ENCODE results near the gene PROX2.

PROX2 gene

DNA sequence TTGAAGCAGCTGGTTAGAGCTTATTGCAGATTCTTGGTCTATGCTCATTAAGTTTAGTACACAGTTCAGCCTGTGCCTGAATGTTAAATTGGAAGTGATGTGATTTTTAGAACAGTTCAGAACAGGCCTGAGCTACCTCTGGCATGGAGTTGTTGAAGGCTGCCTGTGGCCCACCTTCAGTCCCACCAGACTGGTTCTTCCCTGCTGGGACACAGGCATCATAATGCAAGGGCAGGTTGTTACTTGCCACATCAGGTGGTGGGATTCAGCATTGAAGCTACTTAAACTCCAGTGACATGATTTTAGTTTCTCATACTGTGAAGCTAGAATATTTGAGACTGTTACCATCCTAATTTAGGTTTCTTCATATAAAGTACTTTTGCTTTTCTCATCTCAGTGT is 49.4 kb downstream of the PROX2 start:
- Mint-ChIP-seq H3K27ac (no peak overlapping the region), H3K36me3 (peaks cover 7% of the 10 kb centered on the region), H3K27me3 (no peaks in the 10 kb centered on the region), H3K9me3 (ENCODE audit: low read depth) (no peaks in the 10 kb centered on the region), H3K4me1 (ENCODE audit: low read depth) (peaks cover 4% of the 10 kb centered on the region), H3K4me3 (no peak overlapping the region)

Measured in activated naive CD8-positive, alpha-beta T cell (primary cell).